GM23338 (cell line): ENCODE data around the gene TMEM106C. TPM values are rescaled to one million over a fixed set of nuclear protein-coding genes. Genes with fewer than 3 reads are reported as not detected.

Source experiments
- ATAC-seq: fragments of 200-7000 bp; cut with Tn5 transposase; 3 replicates; pipeline ENCODE4 v1.9.1; 2020
- DNase-seq: peaks from one replicate; pipeline ENCODE4 v3.0.0-alpha.2; 2015; ENCODE audit warnings: low spot score
- H2AFZ ChIP-seq: fragments of 200-600 bp; sonication (generic); 2 replicates; pipeline ENCODE4 v1.8.0; 2016; ENCODE audit warnings: antibody characterized with exemption, mild to moderate bottlenecking, moderate library complexity
- H3F3A ChIP-seq: fragments of 200-600 bp; sonication (generic); replicated peaks from 2 replicates; pipeline ENCODE4 v1.8.0; 2017; ENCODE audit warnings: antibody characterized with exemption, mixed run types, low read depth
- H3K27ac ChIP-seq: fragments of 200-600 bp; sonication (generic); 2 replicates; pipeline ENCODE4 v1.6.1; 2016; ENCODE audit warnings: low read depth
- H3K27me3 ChIP-seq: fragments of 200-600 bp; sonication (generic); 2 replicates; pipeline ENCODE4 v1.8.0; 2016; ENCODE audit warnings: mild to moderate bottlenecking, mixed run types, moderate library complexity; ENCODE audit not compliant: insufficient read depth
- H3K36me3 ChIP-seq: fragments of 200-600 bp; sonication (generic); 2 replicates; pipeline ENCODE4 v1.8.0; 2016; ENCODE audit warnings: mild to moderate bottlenecking; ENCODE audit not compliant: insufficient read depth
- H3K4me1 ChIP-seq: fragments of 200-600 bp; sonication (generic); 2 replicates; pipeline ENCODE4 v1.8.0; 2016; ENCODE audit warnings: mild to moderate bottlenecking, moderate library complexity; ENCODE audit not compliant: insufficient read depth
- H3K4me2 ChIP-seq: fragments of 200-600 bp; sonication (generic); 2 replicates; pipeline ENCODE4 v1.7.1; 2017; ENCODE audit warnings: mixed run types
- H3K4me3 ChIP-seq: fragments of 200-600 bp; sonication (generic); 2 replicates; pipeline ENCODE4 v1.6.1; 2016; ENCODE audit warnings: mixed run types
- H3K79me2 ChIP-seq: fragments of 200-600 bp; sonication (generic); replicated peaks from 2 replicates; pipeline ENCODE4 v1.8.0; 2017; ENCODE audit warnings: mild to moderate bottlenecking; ENCODE audit not compliant: insufficient read depth
- H3K9me2 ChIP-seq: fragments of 200-600 bp; sonication (generic); 2 replicates; pipeline ENCODE4 v1.8.0; 2017; ENCODE audit not compliant: insufficient read depth
- H4K20me1 ChIP-seq: fragments of 200-600 bp; sonication (generic); replicated peaks from 2 replicates; pipeline ENCODE4 v1.8.0; 2017; ENCODE audit warnings: mild to moderate bottlenecking; ENCODE audit not compliant: insufficient read depth
- H3K27ac Mint-ChIP-seq: 2 replicates; pipeline ENCODE4 v1.8.0; 2020; ENCODE audit warnings: inconsistent platforms, mild to moderate bottlenecking, moderate library complexity, mixed read lengths
- H3K27me3 Mint-ChIP-seq: 3 replicates; pipeline ENCODE4 v1.8.0; 2022; ENCODE audit warnings: low read depth, mild to moderate bottlenecking, moderate library complexity, mixed read lengths, inconsistent platforms; ENCODE audit not compliant: insufficient read depth, poor library complexity
- H3K36me3 Mint-ChIP-seq: 3 replicates; pipeline ENCODE4 v1.8.0; 2021; ENCODE audit warnings: low read depth, mild to moderate bottlenecking, inconsistent platforms, moderate library complexity, mixed read lengths
- H3K4me1 Mint-ChIP-seq: 3 replicates; pipeline ENCODE4 v1.8.0; 2020; ENCODE audit warnings: mild to moderate bottlenecking, inconsistent platforms, mixed read lengths
- H3K4me3 Mint-ChIP-seq: 3 replicates; pipeline ENCODE4 v1.8.0; 2021; ENCODE audit warnings: moderate library complexity, mild to moderate bottlenecking, inconsistent platforms, mixed read lengths
- H3K9me3 Mint-ChIP-seq: 3 replicates; pipeline ENCODE4 v1.8.0; 2020; ENCODE audit warnings: moderate library complexity, mild to moderate bottlenecking, inconsistent platforms, mixed read lengths
- CREB1 ChIP-seq: fragments of 250-450 bp; sonication (Bioruptor Pico); IDR thresholded peaks from 2 replicates; pipeline ENCODE4 v1.5.0; 2020; ENCODE audit warnings: low read depth, mild to moderate bottlenecking, moderate library complexity
- CTCF ChIP-seq, 2 experiments: fragments of 200-600 bp in 1 of 2; sonication (generic) in 1 of 2; conservative IDR thresholded peaks; 2 replicates each; pipeline versions ENCODE4 v1.5.1 to v1.6.1; 2016 to 2017; ENCODE audit warnings: antibody characterized with exemption in 2 of 2, low read depth in 2 of 2, mild to moderate bottlenecking in 2 of 2, moderate library complexity in 1 of 2
- ETS1 ChIP-seq: IDR thresholded peaks from 2 replicates; pipeline ENCODE4 v1.6.1; 2016; ENCODE audit warnings: antibody characterized with exemption
- EZH2 ChIP-seq: fragments of 200-600 bp; sonication (generic); IDR thresholded peaks from one replicate; pipeline ENCODE4 v1.8.0; 2017; ENCODE audit warnings: antibody characterized with exemption, mild to moderate bottlenecking, low read depth; ENCODE audit not compliant: unreplicated experiment
- EZH2phosphoT487 ChIP-seq: fragments of 200-600 bp; sonication (generic); IDR thresholded peaks from one replicate; pipeline ENCODE4 v1.8.1; 2018; ENCODE audit warnings: antibody characterized with exemption; ENCODE audit not compliant: unreplicated experiment
- JUNB ChIP-seq: IDR thresholded peaks from one replicate; pipeline ENCODE4 v1.6.1; 2016; ENCODE audit warnings: antibody characterized with exemption; ENCODE audit not compliant: unreplicated experiment
- POLR2AphosphoS5 ChIP-seq: IDR thresholded peaks from 2 replicates; pipeline ENCODE4 v1.6.1; 2016; ENCODE audit warnings: antibody characterized with exemption, low read depth
- REST ChIP-seq: IDR thresholded peaks from one replicate; pipeline ENCODE4 v1.6.1; 2018; ENCODE audit warnings: antibody characterized with exemption; ENCODE audit not compliant: unreplicated experiment
- STAT1 ChIP-seq: IDR thresholded peaks from one replicate; pipeline ENCODE4 v1.6.1; 2016; ENCODE audit warnings: antibody characterized with exemption; ENCODE audit not compliant: unreplicated experiment
- ZNF114 ChIP-seq: fragments of 250-450 bp; sonication (Bioruptor Pico); IDR thresholded peaks from 2 replicates; pipeline ENCODE4 v1.5.0; 2020; ENCODE audit warnings: mild to moderate bottlenecking, moderate library complexity
- ZNF331 ChIP-seq: fragments of 250-450 bp; sonication (Bioruptor Pico); IDR thresholded peaks from 2 replicates; pipeline ENCODE4 v1.5.0; 2020; ENCODE audit warnings: low read depth, mild to moderate bottlenecking, moderate library complexity
- ZNF462 ChIP-seq: fragments of 250-450 bp; sonication (Bioruptor Pico); IDR thresholded peaks from 2 replicates; pipeline ENCODE4 v1.5.0; 2020; ENCODE audit warnings: mild to moderate bottlenecking, moderate library complexity
- polyA plus RNA-seq: library from polyadenylated mRNA; unstranded; fragments of >200 nt; fragmentation: Nextera tagmentation; extraction: Ambion mirVana; gene quantifications from 2 replicates; pipeline ENCODE4 v1.2.1, GENCODE V29; 2016
- total RNA-seq: library from RNA; depleted of rRNA; stranded (reverse); fragments of >200 nt; shearing (Covaris generic); gene quantifications from 2 replicates; pipeline ENCODE4 v1.2.3, GENCODE V29; 2014

TMEM106C gene
- total and polyA plus RNA-seq, 2 experiments from 2014 or later = 43.5 to 83.7 TPM

GRCh38 chr12:47939009-47939601 lies 24.3 kb upstream of the TMEM106C start:
- H3K27ac Mint-ChIP-seq = no peak overlapping the region
- no peaks in the 10 kb centered on the region for H3F3A ChIP-seq
- no peaks in the 10 kb centered on the region for H3K9me2 ChIP-seq
- H3K4me3 Mint-ChIP-seq = no peak overlapping the region
- H3K4me1 ChIP-seq = peaks cover 13% of the 10 kb centered on the region
- H3K4me1 Mint-ChIP-seq = peaks cover 16% of the 10 kb centered on the region
- no peaks in the 10 kb centered on the region for H3K79me2 ChIP-seq
- no peak overlapping the region for H3K4me3 ChIP-seq
- H4K20me1 ChIP-seq = no peaks in the 10 kb centered on the region
- H3K27ac ChIP-seq = no peak overlapping the region
- H3K36me3 Mint-ChIP-seq = no peaks in the 10 kb centered on the region; the same call in 2 of the 3 replicates
- ATAC-seq (no peak), DNase-seq (no peak)
- H3K4me2 ChIP-seq = no peak overlapping the region
- TF ChIP-seq ETS1 = no peak
- no peak for TF ChIP-seq ZNF462
- TF ChIP-seq CREB1 = no peak
- TF ChIP-seq ZNF331 (CRISPR knock-in tag) = no peak
- no peak for TF ChIP-seq EZH2phosphoT487
- no peak for TF ChIP-seq POLR2AphosphoS5
- TF ChIP-seq EZH2 = no peak
- TF ChIP-seq JUNB = no peak
- no peak for TF ChIP-seq REST
- no peak for TF ChIP-seq CTCF (conservative IDR thresholded peaks at IDR 0.05; ENCODE audit: low read depth in 2 of 2)
- TF ChIP-seq STAT1 = no peak
- no peak for TF ChIP-seq ZNF114 (CRISPR knock-in tag)
- H3K9me3 Mint-ChIP-seq = no peaks in the 10 kb centered on the region
- H2AFZ ChIP-seq = no peak overlapping the region
- H3K36me3 ChIP-seq = no peaks in the 10 kb centered on the region
- H3K27me3 Mint-ChIP-seq = peaks cover 26% of the 10 kb centered on the region
- peaks cover 20% of the 10 kb centered on the region for H3K27me3 ChIP-seq
